Type B pancreatic cell (in vitro differentiated cells): ENCODE data around the gene APBA2. TPM values are rescaled to one million over a fixed set of nuclear protein-coding genes. Genes with fewer than 3 reads are reported as not detected.

ENCODE experiments used
- DNase-seq: peaks from one replicate; pipeline ENCODE4 v3.0.0; 2021; ENCODE audit warnings: mixed read lengths; ENCODE audit not compliant: unreplicated experiment; ENCODE audit errors: extremely low spot score
- H3K27ac Mint-ChIP-seq: 2 replicates; pipeline ENCODE4 v1.8.0; 2021; ENCODE audit warnings: mild to moderate bottlenecking, mixed read lengths
- H3K27me3 Mint-ChIP-seq: 2 replicates; pipeline ENCODE4 v1.8.0; 2021; ENCODE audit warnings: mixed read lengths
- H3K36me3 Mint-ChIP-seq: 2 replicates; pipeline ENCODE4 v1.8.0; 2021; ENCODE audit warnings: mixed read lengths
- H3K4me1 Mint-ChIP-seq: one replicate; pipeline ENCODE4 v1.8.0; 2021; ENCODE audit warnings: mixed read lengths; ENCODE audit not compliant: unreplicated experiment
- H3K4me3 Mint-ChIP-seq: 2 replicates; pipeline ENCODE4 v1.8.0; 2021; ENCODE audit warnings: mild to moderate bottlenecking, mixed read lengths
- H3K9me3 Mint-ChIP-seq: 2 replicates; pipeline ENCODE4 v1.8.0; 2021; ENCODE audit warnings: mixed read lengths
- CTCF ChIP-seq: fragments of 200-600 bp; sonication (generic); conservative IDR thresholded peaks from 2 replicates; pipeline ENCODE4 v1.5.0; 2021; ENCODE audit warnings: antibody characterized with exemption, mild to moderate bottlenecking
- total RNA-seq: library from RNA; stranded (reverse); gene quantifications from 2 replicates; pipeline ENCODE4 v1.2.1, GENCODE V29; 2021; ENCODE audit warnings: low replicate concordance

APBA2 gene
- total RNA-seq, 1 donor from 2014 or later = 33.3 TPM

DNA sequence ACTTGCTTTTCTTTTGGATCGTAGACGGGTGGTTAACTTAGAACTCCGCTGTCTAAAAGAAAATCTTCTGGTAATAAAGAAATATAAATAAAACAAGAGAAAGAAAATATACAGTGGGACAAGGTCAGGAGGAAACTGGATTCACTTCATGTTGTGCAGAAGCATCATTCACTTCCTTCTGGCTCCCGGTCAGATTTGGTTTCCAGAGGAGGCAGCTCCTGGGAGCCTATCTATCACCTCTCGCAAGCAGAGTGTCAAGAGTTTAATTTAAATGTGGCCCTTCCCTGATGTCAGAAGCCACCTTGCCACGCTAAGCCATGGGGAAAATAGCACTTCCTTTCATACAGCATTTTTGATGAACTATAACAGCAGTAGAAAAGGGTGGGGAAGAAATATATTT, 244.7 kb downstream of the APBA2 start:
- H3K36me3 Mint-ChIP-seq = no peaks in the 10 kb centered on the region
- H3K4me1 Mint-ChIP-seq = peaks cover 21% of the 10 kb centered on the region
- no peak overlapping the region for H3K27ac Mint-ChIP-seq
- no peaks in the 10 kb centered on the region for H3K9me3 Mint-ChIP-seq
- TF ChIP-seq CTCF = no peak
- DNase-seq = no peak
- peaks cover 16% of the 10 kb centered on the region for H3K27me3 Mint-ChIP-seq
- H3K4me3 Mint-ChIP-seq = no peak overlapping the region

DNA sequence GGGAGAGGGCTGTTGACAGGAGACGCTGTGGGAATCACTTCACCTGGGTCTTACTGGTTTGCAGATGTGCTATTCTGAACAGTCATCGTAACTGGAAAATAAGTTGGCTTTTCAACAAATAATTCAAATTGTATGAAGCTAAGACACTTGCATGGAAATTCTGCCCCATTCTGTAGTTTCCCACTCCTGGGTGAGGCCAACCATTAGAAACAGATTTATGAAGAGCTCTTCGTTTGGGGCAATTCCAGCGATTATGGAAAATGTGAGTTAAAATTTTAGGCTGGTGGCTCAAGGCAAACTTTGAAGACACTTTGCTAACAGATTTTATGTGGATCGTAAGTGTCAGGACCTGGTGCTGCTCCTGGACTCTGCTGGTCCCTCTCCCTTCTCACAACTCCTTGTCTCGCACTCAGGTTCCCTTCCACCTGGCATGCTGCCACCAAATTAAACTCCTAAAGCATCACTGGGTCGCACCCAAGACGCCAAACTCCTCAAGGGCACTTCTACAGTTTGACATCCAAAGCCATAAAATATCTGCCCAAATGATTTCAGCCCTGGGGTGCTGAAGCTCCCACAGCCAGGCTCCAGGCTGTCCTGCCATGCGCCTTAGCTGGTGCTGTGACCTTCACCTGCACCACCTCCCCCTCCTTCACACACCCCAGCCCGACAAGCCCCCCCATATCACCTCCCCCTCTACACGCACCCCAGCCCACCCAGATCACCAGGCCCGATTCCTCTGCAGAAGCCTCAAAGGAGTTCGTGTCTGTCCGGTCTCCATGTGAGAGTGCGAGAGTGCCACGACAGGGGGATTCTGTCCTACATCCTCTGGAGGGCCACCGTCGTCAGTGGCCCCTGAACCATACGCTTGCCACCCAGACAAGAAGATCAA, 245.4 kb downstream of the APBA2 start:
- peaks cover 16% of the 10 kb centered on the region for H3K27me3 Mint-ChIP-seq
- no peak overlapping the region for H3K27ac Mint-ChIP-seq
- H3K4me1 Mint-ChIP-seq = peaks cover 21% of the 10 kb centered on the region
- H3K9me3 Mint-ChIP-seq = no peaks in the 10 kb centered on the region
- H3K36me3 Mint-ChIP-seq = no peaks in the 10 kb centered on the region
- H3K4me3 Mint-ChIP-seq = no peak overlapping the region
- DNase-seq = no peak
- no peak for TF ChIP-seq CTCF

GRCh38 chr15:29131840-29132420, 246.2 kb downstream of the APBA2 start:
- no peak for DNase-seq
- H3K27ac Mint-ChIP-seq = no peak overlapping the region
- no peaks in the 10 kb centered on the region for H3K36me3 Mint-ChIP-seq
- H3K4me1 Mint-ChIP-seq = peaks cover 21% of the 10 kb centered on the region
- H3K27me3 Mint-ChIP-seq = peaks cover 16% of the 10 kb centered on the region
- H3K4me3 Mint-ChIP-seq = no peak overlapping the region
- no peaks in the 10 kb centered on the region for H3K9me3 Mint-ChIP-seq
- TF ChIP-seq CTCF = no peak

DNA sequence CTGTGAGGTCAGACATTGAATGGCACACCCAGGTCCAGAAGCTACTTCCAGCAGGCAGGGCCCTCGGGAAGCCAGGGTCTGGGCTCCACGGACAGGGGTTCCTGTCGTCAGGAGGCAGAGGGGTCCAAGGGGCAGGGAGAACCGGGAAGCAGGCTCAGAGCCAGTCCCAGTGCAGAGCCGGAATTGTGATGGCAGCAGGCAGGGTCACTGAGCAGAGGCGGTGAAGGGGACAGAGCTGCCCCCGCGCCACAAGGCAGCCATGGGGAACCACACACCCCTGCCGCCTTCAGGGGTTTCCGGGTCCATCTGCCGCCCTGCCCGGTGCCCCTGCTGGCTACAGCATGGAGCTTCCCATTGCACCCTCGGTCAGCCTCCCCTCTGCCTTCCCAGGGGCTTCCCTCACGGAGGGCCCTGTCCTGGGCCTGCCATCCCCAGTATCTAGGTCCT, 247.0 kb downstream of the APBA2 start:
- peaks cover 21% of the 10 kb centered on the region for H3K4me1 Mint-ChIP-seq
- H3K4me3 Mint-ChIP-seq = no peak overlapping the region
- H3K27ac Mint-ChIP-seq = no peak overlapping the region
- peaks cover 16% of the 10 kb centered on the region for H3K27me3 Mint-ChIP-seq
- no peak for TF ChIP-seq CTCF
- no peak for DNase-seq
- no peaks in the 10 kb centered on the region for H3K36me3 Mint-ChIP-seq
- H3K9me3 Mint-ChIP-seq = no peaks in the 10 kb centered on the region

- Mint-ChIP-seq H3K27ac (no peak overlapping the region), H3K9me3 (no peaks in the 10 kb centered on the region), H3K4me1 (peaks cover 21% of the 10 kb centered on the region), H3K36me3 (no peaks in the 10 kb centered on the region), H3K4me3 (no peak overlapping the region), H3K27me3 (peaks cover 18% of the 10 kb centered on the region)
- TF ChIP-seq CTCF = no peak
- no peak for DNase-seq
Observed at GRCh38 chr15:29133321-29133720, 247.5 kb downstream of the APBA2 start.
